H1 (cell line): Measurements from ENCODE around the gene RTCA. TPM values are rescaled to one million over a fixed set of nuclear protein-coding genes. Genes with fewer than 3 reads are reported as not detected.

Experiments used
- CTCF ChIA-PET: fragments of 300-600 bp; sonication (Branson Sonifier 250); formaldehyde crosslinking; loops from one replicate; lab custom pipeline; 2021; ENCODE audit not compliant: partially characterized antibody; lab: Charles Lee
- POLR2A ChIA-PET: fragments of 300-600 bp; sonication (Branson Sonifier 250); formaldehyde crosslinking; loops from one replicate; lab custom pipeline; 2021; ENCODE audit warnings: inconsistent platforms; ENCODE audit not compliant: partially characterized antibody; lab: Charles Lee
- DNase-seq, 2 experiments: peaks; one replicate each; pipeline versions ENCODE4 v3.0.0 to v3.0.0-alpha.2; 2010 to 2022; ENCODE audit warnings: low spot score in 2 of 2, low read depth in 1 of 2, mixed read lengths in 1 of 2
- FAIRE-seq: peaks from 2 replicates; lab custom pipeline; 2011; peaks lifted over from hg19 to GRCh38; lab: Jason Lieb, UNC
- H2AFZ ChIP-seq: 2 replicates; pipeline ENCODE4 v1.8.1; 2012; ENCODE audit warnings: low read length, inconsistent platforms
- H2AK5ac ChIP-seq: 2 replicates; pipeline ENCODE4 v1.6.1; 2013; ENCODE audit warnings: low read depth, low read length
- H2BK120ac ChIP-seq: replicated peaks from 2 replicates; pipeline ENCODE3; 2013; ENCODE audit warnings: low read depth, low read length, inconsistent platforms
- H2BK12ac ChIP-seq: 2 replicates; pipeline ENCODE4 v1.6.1; 2013; ENCODE audit warnings: low read depth, low read length
- H2BK15ac ChIP-seq: 2 replicates; pipeline ENCODE4 v1.6.1; 2013; ENCODE audit warnings: low read length
- H2BK20ac ChIP-seq: 2 replicates; pipeline ENCODE4 v1.6.1; 2013; ENCODE audit warnings: low read length
- H2BK5ac ChIP-seq: 2 replicates; pipeline ENCODE4 v1.6.1; 2013; ENCODE audit warnings: low read depth, low read length
- H3K14ac ChIP-seq: 2 replicates; pipeline ENCODE4 v1.6.1; 2013; ENCODE audit warnings: inconsistent platforms; ENCODE audit not compliant: insufficient read length
- H3K18ac ChIP-seq: 2 replicates; pipeline ENCODE4 v1.6.1; 2013; ENCODE audit warnings: low read length; ENCODE audit errors: extremely low read depth
- H3K23ac ChIP-seq: 2 replicates; pipeline ENCODE4 v1.6.1; 2013; ENCODE audit warnings: inconsistent platforms; ENCODE audit not compliant: insufficient read length
- H3K23me2 ChIP-seq: 2 replicates; pipeline ENCODE4 v1.6.1; 2013; ENCODE audit warnings: low read depth, low read length
- H3K27ac ChIP-seq: 2 replicates; pipeline ENCODE4 v1.6.1; 2011; ENCODE audit warnings: low read depth, low read length, inconsistent platforms
- H3K27me3 ChIP-seq, 4 experiments: replicated peaks in 1 of 4; 1 replicate in 1 of 4; 2 replicates in 3 of 4; pipeline versions ENCODE4 v1.6.1 to v1.8.1; 2011 to 2013; ENCODE audit warnings: low read length in 3 of 4, mild to moderate bottlenecking in 3 of 4, inconsistent platforms in 2 of 4, mixed read lengths in 2 of 4, moderate library complexity in 1 of 4; ENCODE audit not compliant: control insufficient read depth in 3 of 4, insufficient read depth in 3 of 4; ENCODE audit errors: extremely low read depth in 1 of 4
- H3K36me3 ChIP-seq, 4 experiments: 2 replicates each; pipeline versions ENCODE4 v1.6.1 to v1.8.1; 2011 to 2013; ENCODE audit warnings: mild to moderate bottlenecking in 4 of 4, low read length in 3 of 4, moderate library complexity in 2 of 4, control low read depth in 1 of 4, inconsistent platforms in 1 of 4; ENCODE audit not compliant: insufficient read depth in 4 of 4, control insufficient read depth in 2 of 4
- H3K4ac ChIP-seq: replicated peaks from 2 replicates; pipeline ENCODE3; 2013; ENCODE audit warnings: low read length, low read depth, mixed read lengths, inconsistent platforms; ENCODE audit not compliant: insufficient read length
- H3K4me1 ChIP-seq, 4 experiments: replicated peaks in 1 of 4; 1 replicate in 1 of 4; 2 replicates in 3 of 4; pipeline versions ENCODE4 v1.6.1 to v1.8.1; 2011 to 2013; ENCODE audit warnings: low read length in 3 of 4, inconsistent platforms in 2 of 4, mixed read lengths in 1 of 4; ENCODE audit not compliant: insufficient read depth in 4 of 4, control insufficient read depth in 3 of 4
- H3K4me2 ChIP-seq, 2 experiments: 2 replicates each; pipeline versions ENCODE4 v1.6.1 to v1.8.1; 2011 to 2013; ENCODE audit warnings: low read depth in 2 of 2, low read length in 2 of 2, control low read depth in 1 of 2, inconsistent platforms in 1 of 2, mild to moderate bottlenecking in 1 of 2; ENCODE audit not compliant: insufficient read depth in 1 of 2
- H3K4me3 ChIP-seq, 4 experiments: fragments of 200-600, 300-600 bp in 1 of 4; sonication (generic), shearing (Covaris generic), sonication (Bioruptor Twin) in 1 of 4; 2 replicates each; pipeline versions ENCODE4 v1.5.1 to v1.8.1; 2011 to 2016; ENCODE audit warnings: low read length in 4 of 4, low read depth in 3 of 4, control low read depth in 2 of 4, inconsistent platforms in 2 of 4, mild to moderate bottlenecking in 2 of 4, mixed read lengths in 1 of 4, moderate library complexity in 1 of 4; ENCODE audit not compliant: insufficient read depth in 2 of 4; ENCODE audit errors: extremely low read depth in 1 of 4
- H3K56ac ChIP-seq: replicated peaks from 2 replicates; pipeline ENCODE3; 2013; ENCODE audit warnings: low read depth, mild to moderate bottlenecking, mixed read lengths, low read length, inconsistent platforms; ENCODE audit not compliant: insufficient read length
- H3K79me1 ChIP-seq: 2 replicates; pipeline ENCODE4 v1.6.1; 2013; ENCODE audit warnings: low read depth, low read length, control low read depth
- H3K79me2 ChIP-seq, 2 experiments: 2 replicates each; pipeline versions ENCODE4 v1.6.1 to v1.8.1; 2012 to 2013; ENCODE audit warnings: low read length in 2 of 2, mild to moderate bottlenecking in 2 of 2, inconsistent platforms in 1 of 2; ENCODE audit not compliant: insufficient read depth in 2 of 2, control insufficient read depth in 1 of 2
- H3K9ac ChIP-seq, 4 experiments: replicated peaks in 1 of 4; 1 replicate in 1 of 4; 2 replicates in 3 of 4; pipeline versions ENCODE4 v1.6.1 to v1.8.1; 2011 to 2013; ENCODE audit warnings: low read depth in 3 of 4, low read length in 3 of 4, control low read depth in 2 of 4, mild to moderate bottlenecking in 2 of 4, moderate library complexity in 2 of 4, inconsistent platforms in 1 of 4; ENCODE audit errors: extremely low read depth in 1 of 4
- H3K9me3 ChIP-seq, 2 experiments: 2 replicates each; pipeline versions ENCODE4 v1.6.1 to v1.8.1; 2012 to 2013; ENCODE audit warnings: mild to moderate bottlenecking in 2 of 2, moderate library complexity in 2 of 2, control low read depth in 1 of 2, inconsistent platforms in 1 of 2, low read depth in 1 of 2, low read length in 1 of 2, mixed read lengths in 1 of 2; ENCODE audit not compliant: insufficient read depth in 2 of 2
- H4K20me1 ChIP-seq, 2 experiments: replicated peaks in 1 of 2; 2 replicates each; pipeline versions ENCODE3 to v1.8.1; 2011 to 2013; ENCODE audit warnings: inconsistent platforms in 2 of 2, low read length in 2 of 2, mild to moderate bottlenecking in 1 of 2; ENCODE audit not compliant: insufficient read depth in 2 of 2, control insufficient read depth in 1 of 2
- H4K5ac ChIP-seq: 2 replicates; pipeline ENCODE4 v1.6.1; 2013; ENCODE audit warnings: low read length, low read depth, mixed read lengths, inconsistent platforms; ENCODE audit not compliant: insufficient read length
- H4K8ac ChIP-seq: 2 replicates; pipeline ENCODE4 v1.8.0; 2013; ENCODE audit warnings: mild to moderate bottlenecking, moderate library complexity, low read length, inconsistent platforms; ENCODE audit not compliant: insufficient read depth; ENCODE audit errors: extremely low read depth
- H4K91ac ChIP-seq: replicated peaks from 2 replicates; pipeline ENCODE3; 2013; ENCODE audit warnings: low read length, mixed read lengths, inconsistent platforms; ENCODE audit not compliant: insufficient read length
- HDAC6 ChIP-seq: IDR thresholded peaks from one replicate; pipeline ENCODE4 v1.7.1; 2012; ENCODE audit warnings: low read depth, mild to moderate bottlenecking, inconsistent platforms, low read length, moderate library complexity
- WGBS, 2 experiments: shearing (Covaris generic) in 1 of 2; methylation state at CpG; one replicate each; pipeline versions ENCODE4 v1.1.6 to v1.1.7; 2013 to 2015; ENCODE audit warnings: low lambda C conversion rate in 2 of 2, mixed read lengths in 2 of 2, inconsistent platforms in 1 of 2, low coverage in 1 of 2, missing lambda C conversion rate in 1 of 2; ENCODE audit not compliant: insufficient replicate concordance in 2 of 2, insufficient coverage in 1 of 2, insufficient read length in 1 of 2; ENCODE audit errors: extremely low coverage in 1 of 2, missing lambda C conversion rate in 1 of 2; 5-methylcytosine and 5-hydroxymethylcytosine counted together
- polyA plus RNA-seq, 7 experiments: library from polyadenylated mRNA; depleted of rRNA in 3 of 7; stranded (reverse) in 5 of 7; unstranded in 2 of 7; fragments of >200 nt in 5 of 7; fragments of 200-250 nt in 2 of 7; gene quantifications; 1 replicate in 5 of 7; 2 replicates in 1 of 7; 4 replicates in 1 of 7; pipeline versions ENCODE4 v1.2.1 to v1.2.3, GENCODE V29; 2011 to 2013; ENCODE audit warnings: missing spikeins in 2 of 7, mixed read lengths in 2 of 7
- total RNA-seq: library from RNA; stranded (reverse); fragmentation: NEBNext Ultra II Directional; extraction: Animal tissue kit (Norgen Biotek cat#: 25700); gene quantifications from 2 replicates; pipeline ENCODE4 v1.2.1, GENCODE V29; 2021

RTCA gene
- total and polyA plus RNA-seq, 2 of the 8 experiments (the other 6 are each of a cell fraction or from before 2014, with no cell fraction given): 13.8 to 31.6 TPM

- ChIA-PET CTCF (interaction anchor here (0.5 to 2.3 kb wide), 9 partner anchors 9 to 453 kb away, joined by 3 to 17 read pairs (median 4); no protein-coding TSS in a partner anchor), POLR2A (interaction anchor here (1.0 to 3.4 kb wide), 7 partner anchors 12 to 86 kb away, joined by 3 to 30 read pairs (median 4); partner anchors contain the start of genes CDC14A and DBT)
- no peaks in the 10 kb centered on the region for H3K27me3 ChIP-seq
- no peak overlapping the region for H3K27ac ChIP-seq
- no peak overlapping the region for H3K23ac ChIP-seq
- no peaks in the 10 kb centered on the region for H4K20me1 ChIP-seq
- H3K79me1 ChIP-seq: no peaks in the 10 kb centered on the region
- peaks cover 0 to 19% of the 10 kb centered on the region in 2 experiments; a peak in 2 of 4 replicates for H3K79me2 ChIP-seq
- H2BK20ac ChIP-seq: no peak overlapping the region
- H3K4me1 ChIP-seq: peaks cover 0 to 3% (median under 1%) of the 10 kb centered on the region in 4 experiments; a peak in 3 of 7 replicates
- H3K4me3 ChIP-seq: peak overlapping the region; percentile 83 to 93 (median 90); a peak in 6 of 8 replicates
- peak overlapping the region; percentile 85 to 93; a peak in 2 of 4 replicates for H3K4me2 ChIP-seq
- no peak overlapping the region for H3K4ac ChIP-seq
- H3K18ac ChIP-seq: no peak overlapping the region
- no peak overlapping the region for H3K56ac ChIP-seq
- peaks cover 4 to 44% (median 27%) of the 10 kb centered on the region in 4 experiments; a peak in 5 of 8 replicates for H3K36me3 ChIP-seq
- H3K9ac ChIP-seq: no peak overlapping the region
- no peak overlapping the region for H2BK15ac ChIP-seq
- H2AFZ ChIP-seq: no peak overlapping the region
- FAIRE-seq: no peak
- H3K14ac ChIP-seq: no peak overlapping the region
- 82% methylated on average over 1 of the region's 1 CpG; no CpG with 5 or more reads in 1 of the 2 experiments for WGBS, 2 experiments
- no peak overlapping the region for H2BK120ac ChIP-seq
- no peak overlapping the region for H2AK5ac ChIP-seq
- H4K8ac ChIP-seq: no peak overlapping the region
- H4K91ac ChIP-seq: no peak overlapping the region
- no peak for TF ChIP-seq HDAC6
- no peaks in the 10 kb centered on the region for H3K9me3 ChIP-seq
- H4K5ac ChIP-seq: no peak overlapping the region
- no peak for DNase-seq
- H3K23me2 ChIP-seq: no peaks in the 10 kb centered on the region
- no peak overlapping the region for H2BK5ac ChIP-seq
- no peak overlapping the region for H2BK12ac ChIP-seq
Measured at GRCh38 chr1:100267284-100267683, 1.3 kb downstream of the RTCA start.
